Nucleus accumbens (tissue), 56 donors: ENCODE measurements around the gene WRNIP1.

ENCODE experiments used
- DNase-seq, 56 donors: peaks; one replicate each; lab custom pipeline; 2025; lab: John Stamatoyannopoulos, UW

Gene WRNIP1

GRCh38 chr6:2827142-2827541 lies 61.9 kb downstream of the WRNIP1 start:
- DNase-seq, result no peak

- no peak for DNase-seq
These were observed 63.4 kb downstream of the WRNIP1 start for GRCh38 chr6:2828629-2829028.

- no peak for DNase-seq
These were observed 64.1 kb downstream of the WRNIP1 start for GRCh38 chr6:2829253-2829652.

- no peak for DNase-seq
These were observed 65.0 kb downstream of the WRNIP1 start for GRCh38 chr6:2830183-2830582.

GRCh38 chr6:2831392-2831791 lies 66.2 kb downstream of the WRNIP1 start:
- DNase-seq, result no peak

- no peak for DNase-seq
These were observed 69.1 kb downstream of the WRNIP1 start for GRCh38 chr6:2834262-2834661.
